NCI-H748 treated with DMSO at 0.1 percent for 48 hours (cell line): Measurements from ENCODE around the gene ENPP6.
"Not testable (repeated sequence)": the region's sequence is repeated elsewhere in the genome, so short reads cannot be mapped to it uniquely, and the experiment has no call there.

Experiments
- DNase-seq: peaks from one replicate; lab custom pipeline; 2025; lab: John Stamatoyannopoulos, UW

Gene ENPP6

DNA sequence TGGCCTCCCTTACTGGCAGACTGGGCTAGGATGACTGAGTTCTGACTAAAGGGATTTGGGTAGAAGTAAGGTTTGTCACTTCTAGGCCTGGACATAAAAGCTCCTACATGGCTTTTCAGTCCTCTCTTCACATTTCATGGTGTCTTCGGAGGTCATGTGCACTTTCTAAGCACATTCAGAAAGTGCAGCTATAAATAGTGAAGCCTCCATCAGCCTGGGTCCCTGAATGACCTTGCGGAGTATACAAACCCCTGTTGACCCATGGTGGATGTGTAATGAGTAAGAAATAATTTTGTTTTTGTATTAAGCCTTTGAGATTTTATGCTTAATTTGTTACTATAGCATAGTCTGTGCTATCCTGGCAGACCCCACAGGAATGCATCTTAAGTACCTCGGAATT is 158.6 kb downstream of the ENPP6 start:
- no peak for DNase-seq

DNA sequence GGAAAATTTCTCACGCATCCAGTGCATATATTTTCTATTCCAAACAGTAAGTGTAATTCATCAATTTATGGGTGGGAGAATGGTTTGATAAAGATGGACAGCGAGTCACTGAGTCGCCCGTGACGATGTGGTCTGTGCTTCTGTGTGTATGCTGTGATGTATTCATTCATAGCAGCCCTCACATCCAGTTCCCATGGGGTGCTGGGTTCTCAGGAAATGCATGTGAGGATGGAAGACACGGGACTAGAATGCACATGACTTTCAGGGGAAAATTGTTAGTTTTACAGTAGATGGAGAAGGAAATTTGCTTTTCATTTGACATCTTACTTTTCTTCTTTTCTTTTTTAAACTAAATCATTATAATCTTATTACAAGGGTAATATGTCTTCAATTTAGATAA is 159.6 kb downstream of the ENPP6 start:
- DNase-seq, result no peak

DNA sequence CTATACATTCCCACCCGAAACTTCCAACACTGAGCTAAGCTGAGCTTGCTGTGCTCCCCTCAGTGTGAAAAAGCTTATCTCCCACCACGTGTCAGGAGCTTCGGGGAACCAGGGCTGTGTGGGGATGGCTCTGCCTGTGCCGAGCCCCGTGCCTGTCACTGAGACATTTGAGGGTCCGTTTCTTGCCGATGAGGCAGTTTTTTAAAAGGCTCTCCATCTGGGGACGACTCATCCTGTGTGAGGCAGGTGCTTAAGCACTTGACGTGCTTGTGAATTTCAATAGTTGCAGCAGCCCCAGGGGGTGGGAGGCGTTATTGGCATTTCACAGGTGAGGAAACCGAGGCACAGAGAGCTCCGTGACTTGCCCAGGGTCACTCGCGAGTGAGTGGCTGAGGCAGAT is 160.8 kb downstream of the ENPP6 start:
- no peak for DNase-seq

DNA sequence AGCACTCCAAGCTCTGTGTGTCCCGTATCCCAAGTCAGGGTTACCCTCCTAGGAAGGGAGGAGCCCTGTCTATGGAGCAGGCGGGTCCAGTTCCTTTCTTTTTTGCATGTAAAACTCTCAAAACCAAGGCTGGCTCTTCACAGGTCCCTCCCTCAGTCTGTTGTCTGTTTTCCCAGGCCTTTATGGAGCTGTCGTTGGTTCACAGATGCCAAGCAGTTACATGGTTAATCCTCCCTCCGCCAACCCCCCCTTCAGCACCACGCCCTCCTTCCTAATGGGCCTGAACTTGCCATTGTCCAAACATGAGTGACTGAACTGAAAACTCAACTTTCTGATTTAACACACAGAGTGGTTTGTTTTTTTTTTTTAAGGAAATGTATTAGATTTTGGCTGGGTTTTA is 164.2 kb downstream of the ENPP6 start:
- no peak for DNase-seq

DNA sequence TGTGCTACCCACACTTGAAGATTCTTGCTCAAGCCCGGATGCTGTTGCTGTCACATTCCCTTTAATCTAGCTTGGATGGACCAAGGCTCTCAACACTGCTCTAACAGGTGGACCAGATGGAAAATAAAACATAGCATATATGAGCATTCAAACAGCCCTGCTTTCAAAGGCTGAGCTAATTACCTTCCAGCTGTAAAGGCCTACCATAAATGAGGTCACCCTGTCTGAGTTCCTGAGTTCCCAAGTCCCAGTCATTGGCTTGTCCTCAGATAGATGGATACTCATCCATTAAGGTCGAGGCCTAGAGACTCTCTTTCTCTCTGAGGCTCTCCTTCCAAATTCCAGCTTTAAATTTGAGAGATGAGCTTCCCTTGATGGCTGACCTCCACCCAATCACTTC is 165.1 kb downstream of the ENPP6 start:
- DNase-seq, result no peak

DNA sequence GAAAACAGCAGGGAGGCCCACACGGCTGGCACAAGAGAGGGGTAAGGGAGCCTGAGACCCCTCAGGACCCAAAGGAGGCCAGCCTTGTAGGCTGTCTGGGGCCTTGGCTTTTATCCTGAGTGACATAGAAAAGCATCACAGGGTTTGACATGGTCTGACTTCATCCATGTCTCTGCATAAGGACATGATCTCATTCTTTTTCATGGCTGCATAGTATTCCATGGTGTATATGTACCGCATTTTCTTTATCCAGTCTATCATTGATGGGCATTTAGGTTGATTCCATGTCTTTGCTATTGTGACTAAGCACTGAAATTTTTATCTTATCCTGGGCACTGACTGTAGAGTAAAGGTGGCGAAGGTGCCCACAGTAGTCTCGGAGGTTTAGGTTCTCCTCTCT is 166.4 kb downstream of the ENPP6 start:
- DNase-seq, result not testable (repeated sequence)

DNA sequence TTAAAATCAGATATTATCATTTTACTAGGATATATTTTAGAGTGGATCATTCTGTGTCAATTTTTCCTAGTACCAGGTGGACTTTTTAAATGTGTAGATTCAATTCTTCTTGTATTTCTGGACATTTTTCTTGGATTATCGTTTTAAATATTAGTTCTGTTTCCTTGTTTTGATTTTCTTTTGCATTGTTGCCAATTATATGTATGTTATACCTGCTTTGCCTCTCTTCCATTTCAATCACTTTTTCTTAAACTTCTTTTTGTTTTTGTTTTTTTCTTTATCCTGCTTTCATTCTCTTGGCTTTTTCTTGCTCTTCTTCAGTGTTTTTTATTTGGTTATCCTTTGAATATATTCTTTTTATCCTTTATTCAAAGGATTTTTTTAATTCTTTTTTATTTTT is 171.5 kb downstream of the ENPP6 start:
- no peak for DNase-seq

DNA sequence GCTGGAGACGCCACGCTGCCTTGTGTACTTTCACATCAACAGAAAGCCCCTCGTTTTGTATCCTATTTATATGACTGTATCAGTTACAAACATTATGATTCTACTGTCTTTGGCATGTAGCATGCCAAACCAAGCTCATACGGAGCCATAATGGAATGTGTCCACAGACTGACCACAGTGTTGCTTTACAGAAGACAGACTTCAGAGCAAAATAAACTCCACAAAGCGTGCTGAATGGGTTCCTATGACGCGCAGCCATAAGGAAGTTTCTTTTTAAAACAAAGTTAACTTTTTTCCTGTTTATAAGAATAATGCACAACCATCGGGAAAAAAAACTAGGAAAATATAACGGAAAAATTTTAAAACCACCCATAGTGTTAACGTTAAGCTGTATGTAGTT is 176.5 kb downstream of the ENPP6 start:
- DNase-seq, result no peak

DNA sequence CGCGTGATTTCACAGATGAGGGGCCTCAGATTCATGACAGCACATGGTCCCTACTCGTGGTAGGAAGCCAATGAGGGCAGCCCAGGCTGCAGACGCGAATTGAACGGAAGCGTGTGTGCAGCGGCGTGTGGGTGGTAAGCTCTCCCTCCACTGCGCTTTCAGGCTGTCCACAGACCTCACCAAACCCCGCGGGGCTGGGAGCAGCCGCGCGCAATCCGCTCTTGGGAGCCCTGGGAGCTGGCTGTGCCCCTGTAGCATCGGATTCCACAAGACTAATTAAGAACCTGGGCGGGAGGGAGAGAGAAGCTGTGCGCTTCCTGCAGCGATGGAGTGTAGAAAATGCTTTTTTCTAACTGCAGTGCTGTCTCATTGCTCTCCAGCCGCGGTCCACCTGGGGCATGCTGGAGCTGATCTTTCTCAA is 177.7 kb downstream of the ENPP6 start:
- no peak for DNase-seq
